Measurements from ENCODE around the gene OR2T1.
"Not testable (repeated sequence)": the region's sequence is repeated elsewhere in the genome, so short reads cannot be mapped to it uniquely, and the experiment has no call there.

Gene OR2T1

DNA sequence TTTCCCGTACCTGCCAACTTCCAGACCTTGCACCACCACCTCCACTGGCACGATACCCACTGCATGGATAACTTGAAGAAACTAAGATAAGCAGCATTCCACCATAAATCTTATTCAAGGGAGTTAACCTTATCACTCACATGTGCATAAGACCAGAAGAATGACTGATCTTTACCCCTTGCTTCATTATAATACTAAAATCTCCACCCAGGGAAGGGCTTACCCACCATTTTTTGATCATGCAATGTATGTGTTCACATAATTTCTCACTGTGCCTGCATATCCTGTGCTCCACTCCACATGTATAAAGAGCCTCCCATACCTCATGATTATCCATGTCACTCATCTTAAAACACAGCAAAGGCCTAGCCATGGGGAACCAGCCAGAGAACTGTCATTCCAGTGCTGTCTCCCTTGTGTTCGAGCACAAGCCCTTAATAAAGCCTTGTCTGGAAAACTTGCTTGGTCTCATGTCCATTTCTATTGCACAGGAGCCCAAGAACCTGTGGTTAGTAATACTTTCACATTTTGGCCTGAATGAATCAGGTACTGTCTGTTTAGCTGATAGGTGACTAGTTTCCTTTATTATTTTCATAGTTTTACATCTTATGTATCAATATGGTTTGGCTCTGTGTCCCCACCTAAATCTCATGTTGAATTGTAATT lies 24.8 kb downstream of the OR2T1 start:
- not testable (repeated sequence) for H4K8ac ChIP-seq (ENCODE audit: low read depth, low read length); H3K79me2 ChIP-seq (ENCODE audit: control insufficient read depth, insufficient read depth, low read length); H3K27ac ChIP-seq (ENCODE audit: low read depth, low read length); H2BK120ac ChIP-seq (ENCODE audit: low read depth, low read length); H3K4me1 ChIP-seq (ENCODE audit: control insufficient read depth, low read depth, low read length); H2BK5ac ChIP-seq (ENCODE audit: low read length); DNase-seq; H3K23ac ChIP-seq (ENCODE audit: low read length); H3K27me3 ChIP-seq (ENCODE audit: insufficient read depth, low read length, poor library complexity); H3K4me3 ChIP-seq (ENCODE audit: low read length); H3K18ac ChIP-seq (ENCODE audit: low read length); H3K4ac ChIP-seq (ENCODE audit: low read depth, low read length); H2AK5ac ChIP-seq (ENCODE audit: low read length); H3K4me2 ChIP-seq (ENCODE audit: low read length); H3K36me3 ChIP-seq (ENCODE audit: control insufficient read depth, insufficient read depth, low read length); H3K9ac ChIP-seq (ENCODE audit: low read length); H3K79me1 ChIP-seq (ENCODE audit: low read length); H3K56ac ChIP-seq (ENCODE audit: low read length); H4K5ac ChIP-seq (ENCODE audit: low read length); H2BK15ac ChIP-seq (replicated peaks; ENCODE audit: low read depth)
- WGBS (ENCODE audit: extremely low coverage, insufficient coverage, low lambda C conversion rate): no CpG with 5 or more reads among the region's 3 CpGs

DNA sequence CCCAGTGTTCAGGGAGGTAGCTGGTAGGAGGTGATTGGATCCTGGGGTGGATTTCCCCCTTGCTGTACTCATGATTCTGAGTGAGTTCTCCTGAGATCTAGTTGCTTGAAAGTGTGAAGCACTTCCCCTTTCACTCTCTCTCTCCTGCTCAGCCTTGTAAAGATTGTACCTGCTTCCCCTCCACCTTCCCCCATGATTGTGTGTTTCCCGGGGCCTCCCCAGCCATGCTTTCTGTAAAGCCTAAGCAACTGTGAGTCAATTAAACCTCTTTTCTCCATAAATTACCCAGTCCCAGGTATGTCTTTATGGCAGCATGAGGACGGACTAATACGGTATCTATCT lies 25.3 kb downstream of the OR2T1 start:
- not testable (repeated sequence) for H2BK120ac ChIP-seq (ENCODE audit: low read depth, low read length); H3K4me1 ChIP-seq (ENCODE audit: control insufficient read depth, low read depth, low read length); H3K56ac ChIP-seq (ENCODE audit: low read length); H3K27me3 ChIP-seq (ENCODE audit: insufficient read depth, low read length, poor library complexity); H4K8ac ChIP-seq (ENCODE audit: low read depth, low read length); H3K4me2 ChIP-seq (ENCODE audit: low read length); H3K9ac ChIP-seq (ENCODE audit: low read length); H3K79me2 ChIP-seq (ENCODE audit: control insufficient read depth, insufficient read depth, low read length); H3K79me1 ChIP-seq (ENCODE audit: low read length); H3K18ac ChIP-seq (ENCODE audit: low read length); H3K36me3 ChIP-seq (ENCODE audit: control insufficient read depth, insufficient read depth, low read length); H3K4me3 ChIP-seq (ENCODE audit: low read length); H4K5ac ChIP-seq (ENCODE audit: low read length); DNase-seq; H2BK15ac ChIP-seq (replicated peaks; ENCODE audit: low read depth); H2AK5ac ChIP-seq (ENCODE audit: low read length); H3K4ac ChIP-seq (ENCODE audit: low read depth, low read length); H2BK5ac ChIP-seq (ENCODE audit: low read length); H3K23ac ChIP-seq (ENCODE audit: low read length); H3K27ac ChIP-seq (ENCODE audit: low read depth, low read length)
- no CpG with 5 or more reads among the region's 3 CpGs for WGBS (ENCODE audit: extremely low coverage, insufficient coverage, low lambda C conversion rate)

DNA sequence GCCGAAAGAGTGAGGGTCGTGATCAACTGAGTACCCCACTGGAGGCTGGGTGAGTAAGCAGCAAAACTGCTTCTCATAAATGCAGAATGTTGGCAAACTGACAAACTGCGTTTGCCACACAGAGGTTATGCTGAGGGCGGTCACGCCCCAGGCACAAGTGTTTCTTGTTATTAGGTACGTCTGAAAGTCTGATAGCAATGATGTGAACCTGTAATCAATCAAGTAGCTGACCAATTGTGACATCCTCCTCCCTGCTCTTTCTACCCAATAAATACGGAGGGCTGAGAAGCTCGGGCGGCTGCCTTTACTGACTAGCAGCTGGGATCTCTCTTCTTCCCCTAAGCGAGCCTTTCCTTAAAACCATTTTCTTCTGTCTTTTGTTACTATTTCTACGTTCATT lies 28.8 kb downstream of the OR2T1 start:
- not testable (repeated sequence) for H3K9ac ChIP-seq (ENCODE audit: low read length); H3K27ac ChIP-seq (ENCODE audit: low read depth, low read length); H2AK5ac ChIP-seq (ENCODE audit: low read length); H3K23ac ChIP-seq (ENCODE audit: low read length); H4K5ac ChIP-seq (ENCODE audit: low read length); H3K79me1 ChIP-seq (ENCODE audit: low read length); H3K56ac ChIP-seq (ENCODE audit: low read length); H3K4me3 ChIP-seq (ENCODE audit: low read length); H3K4me2 ChIP-seq (ENCODE audit: low read length); H3K18ac ChIP-seq (ENCODE audit: low read length); H2BK5ac ChIP-seq (ENCODE audit: low read length); H3K4me1 ChIP-seq (ENCODE audit: control insufficient read depth, low read depth, low read length); H3K27me3 ChIP-seq (ENCODE audit: insufficient read depth, low read length, poor library complexity); H3K4ac ChIP-seq (ENCODE audit: low read depth, low read length); DNase-seq; H2BK15ac ChIP-seq (replicated peaks; ENCODE audit: low read depth); H3K36me3 ChIP-seq (ENCODE audit: control insufficient read depth, insufficient read depth, low read length); H3K79me2 ChIP-seq (ENCODE audit: control insufficient read depth, insufficient read depth, low read length); H2BK120ac ChIP-seq (ENCODE audit: low read depth, low read length); H4K8ac ChIP-seq (ENCODE audit: low read depth, low read length)
- WGBS (ENCODE audit: extremely low coverage, insufficient coverage, low lambda C conversion rate): no CpG with 5 or more reads among the region's 11 CpGs

DNA sequence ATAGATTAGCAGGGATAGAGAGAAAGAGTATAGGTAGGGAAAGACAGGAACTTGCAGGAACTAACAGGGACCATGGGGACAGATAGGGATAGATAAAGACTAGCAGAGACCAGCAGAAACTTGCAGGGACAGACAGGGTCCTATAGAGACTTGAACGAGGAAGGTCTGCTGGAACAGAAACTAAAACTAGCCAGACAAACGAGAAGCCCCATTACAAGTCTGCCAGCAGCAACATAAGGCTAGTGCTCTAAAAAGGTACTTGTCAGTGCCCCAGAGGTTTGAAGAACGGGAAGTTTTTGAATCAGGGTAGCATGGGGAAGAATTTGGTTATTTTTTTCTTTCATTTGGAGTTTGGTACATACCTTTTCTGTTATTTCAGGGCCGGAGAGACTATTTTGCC lies 29.4 kb downstream of the OR2T1 start:
- not testable (repeated sequence) for H4K8ac ChIP-seq (ENCODE audit: low read depth, low read length); H3K23ac ChIP-seq (ENCODE audit: low read length); H3K4me3 ChIP-seq (ENCODE audit: low read length); H2BK15ac ChIP-seq (replicated peaks; ENCODE audit: low read depth); H4K5ac ChIP-seq (ENCODE audit: low read length); H3K18ac ChIP-seq (ENCODE audit: low read length); H3K27ac ChIP-seq (ENCODE audit: low read depth, low read length); H3K4me1 ChIP-seq (ENCODE audit: control insufficient read depth, low read depth, low read length); H2BK120ac ChIP-seq (ENCODE audit: low read depth, low read length); H3K4ac ChIP-seq (ENCODE audit: low read depth, low read length); H3K79me2 ChIP-seq (ENCODE audit: control insufficient read depth, insufficient read depth, low read length); H3K36me3 ChIP-seq (ENCODE audit: control insufficient read depth, insufficient read depth, low read length); H3K9ac ChIP-seq (ENCODE audit: low read length); H3K27me3 ChIP-seq (ENCODE audit: insufficient read depth, low read length, poor library complexity); H3K4me2 ChIP-seq (ENCODE audit: low read length); H3K79me1 ChIP-seq (ENCODE audit: low read length); H2BK5ac ChIP-seq (ENCODE audit: low read length); H2AK5ac ChIP-seq (ENCODE audit: low read length); H3K56ac ChIP-seq (ENCODE audit: low read length); DNase-seq
- WGBS (ENCODE audit: extremely low coverage, insufficient coverage, low lambda C conversion rate): no CpG with 5 or more reads among the region's 4 CpGs

DNA sequence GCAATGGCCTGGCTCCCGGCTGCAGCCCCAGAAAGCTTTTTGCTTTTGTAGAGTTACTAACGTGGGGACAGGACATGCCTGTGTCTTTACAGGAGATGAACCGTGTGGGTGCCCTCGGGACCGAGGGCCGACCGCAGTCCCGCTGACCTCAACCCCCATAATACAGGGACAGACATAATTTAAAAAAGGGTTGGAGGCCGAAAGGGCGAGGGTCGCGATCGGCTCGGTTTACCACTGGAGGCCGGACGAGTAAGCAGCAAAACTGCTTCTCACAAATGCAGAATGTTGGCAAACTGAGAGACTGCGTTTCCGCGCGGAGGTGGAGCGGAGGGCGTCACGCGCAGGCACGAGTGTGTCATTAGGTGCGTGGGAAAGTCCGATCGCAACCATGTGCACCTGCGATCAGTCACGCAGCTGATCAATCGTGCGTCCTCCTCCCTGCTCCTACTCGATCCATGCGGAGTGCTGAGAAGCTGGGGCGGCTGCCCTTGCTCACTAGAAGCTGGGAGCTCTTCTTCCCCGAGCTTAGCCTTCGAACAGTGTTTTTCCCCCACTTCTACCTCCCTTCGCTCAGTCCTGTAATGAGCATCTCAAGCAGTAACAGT lies 31.1 kb downstream of the OR2T1 start:
- H4K8ac ChIP-seq (ENCODE audit: low read depth, low read length); H3K27me3 ChIP-seq (ENCODE audit: insufficient read depth, low read length, poor library complexity); H2BK5ac ChIP-seq (ENCODE audit: low read length); H3K4me2 ChIP-seq (ENCODE audit: low read length); H3K36me3 ChIP-seq (ENCODE audit: control insufficient read depth, insufficient read depth, low read length); H2AK5ac ChIP-seq (ENCODE audit: low read length); H4K5ac ChIP-seq (ENCODE audit: low read length); H3K27ac ChIP-seq (ENCODE audit: low read depth, low read length); H3K79me2 ChIP-seq (ENCODE audit: control insufficient read depth, insufficient read depth, low read length); H3K9ac ChIP-seq (ENCODE audit: low read length); H3K23ac ChIP-seq (ENCODE audit: low read length); H2BK15ac ChIP-seq (replicated peaks; ENCODE audit: low read depth); DNase-seq; H2BK120ac ChIP-seq (ENCODE audit: low read depth, low read length); H3K4me3 ChIP-seq (ENCODE audit: low read length); H3K18ac ChIP-seq (ENCODE audit: low read length); H3K79me1 ChIP-seq (ENCODE audit: low read length); H3K4me1 ChIP-seq (ENCODE audit: control insufficient read depth, low read depth, low read length); H3K56ac ChIP-seq (ENCODE audit: low read length); H3K4ac ChIP-seq (ENCODE audit: low read depth, low read length): not testable (repeated sequence)
- WGBS (ENCODE audit: extremely low coverage, insufficient coverage, low lambda C conversion rate): no CpG with 5 or more reads among the region's 38 CpGs

DNA sequence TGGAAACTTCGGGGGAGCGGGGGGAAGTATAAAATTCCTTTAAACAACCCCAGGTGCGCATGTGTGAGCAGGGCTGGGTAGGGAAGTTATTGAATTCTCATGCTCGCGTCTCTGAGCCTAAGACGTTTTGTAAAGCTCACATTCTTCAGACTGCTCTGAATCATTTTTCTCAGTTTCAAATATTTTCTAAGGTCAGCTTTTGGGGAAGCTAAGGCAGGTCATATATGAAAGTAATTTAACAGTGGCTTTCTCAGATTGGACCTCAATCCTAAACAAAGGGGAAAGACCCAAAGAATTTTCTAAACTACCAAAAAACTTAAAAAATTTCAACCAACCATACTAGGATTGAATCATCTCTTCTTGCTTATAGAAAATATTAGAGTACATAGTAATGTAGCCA lies 32.1 kb downstream of the OR2T1 start:
- not testable (repeated sequence) for H3K4me1 ChIP-seq (ENCODE audit: control insufficient read depth, low read depth, low read length); H3K18ac ChIP-seq (ENCODE audit: low read length); H2BK5ac ChIP-seq (ENCODE audit: low read length); H4K8ac ChIP-seq (ENCODE audit: low read depth, low read length); H3K56ac ChIP-seq (ENCODE audit: low read length); H3K23ac ChIP-seq (ENCODE audit: low read length); H3K27me3 ChIP-seq (ENCODE audit: insufficient read depth, low read length, poor library complexity); H3K36me3 ChIP-seq (ENCODE audit: control insufficient read depth, insufficient read depth, low read length); H3K4me2 ChIP-seq (ENCODE audit: low read length); H3K4ac ChIP-seq (ENCODE audit: low read depth, low read length); H2AK5ac ChIP-seq (ENCODE audit: low read length); H2BK120ac ChIP-seq (ENCODE audit: low read depth, low read length); DNase-seq; H2BK15ac ChIP-seq (replicated peaks; ENCODE audit: low read depth); H3K9ac ChIP-seq (ENCODE audit: low read length); H3K4me3 ChIP-seq (ENCODE audit: low read length); H3K79me1 ChIP-seq (ENCODE audit: low read length); H3K79me2 ChIP-seq (ENCODE audit: control insufficient read depth, insufficient read depth, low read length); H4K5ac ChIP-seq (ENCODE audit: low read length); H3K27ac ChIP-seq (ENCODE audit: low read depth, low read length)
- no CpG with 5 or more reads among the region's 6 CpGs for WGBS (ENCODE audit: extremely low coverage, insufficient coverage, low lambda C conversion rate)

Measured in mesendoderm (in vitro differentiated cells).